Glutamatergic neuron (in vitro differentiated cells): ENCODE results near the gene FOXO1. TPM values are rescaled to one million over a fixed set of nuclear protein-coding genes. Genes with fewer than 3 reads are reported as not detected.

Experiments
- DNase-seq: peaks from one replicate; pipeline ENCODE4 v3.0.0; 2022
- H3K27ac Mint-ChIP-seq: one replicate; pipeline ENCODE4 v1.8.0; 2020; ENCODE audit warnings: mild to moderate bottlenecking, mixed read lengths, inconsistent platforms; ENCODE audit not compliant: unreplicated experiment
- H3K27me3 Mint-ChIP-seq: one replicate; pipeline ENCODE4 v1.8.0; 2020; ENCODE audit warnings: mild to moderate bottlenecking, moderate library complexity, mixed read lengths, inconsistent platforms; ENCODE audit not compliant: unreplicated experiment
- H3K36me3 Mint-ChIP-seq: one replicate; pipeline ENCODE4 v1.8.0; 2020; ENCODE audit warnings: mild to moderate bottlenecking, mixed read lengths, inconsistent platforms; ENCODE audit not compliant: unreplicated experiment
- H3K4me1 Mint-ChIP-seq: one replicate; pipeline ENCODE4 v1.8.0; 2020; ENCODE audit warnings: mild to moderate bottlenecking, low read depth, mixed read lengths, inconsistent platforms; ENCODE audit not compliant: unreplicated experiment
- H3K4me3 Mint-ChIP-seq: one replicate; pipeline ENCODE4 v1.8.0; 2020; ENCODE audit warnings: mild to moderate bottlenecking, mixed read lengths, inconsistent platforms; ENCODE audit not compliant: unreplicated experiment
- H3K9me3 Mint-ChIP-seq: one replicate; pipeline ENCODE4 v1.8.0; 2020; ENCODE audit warnings: mild to moderate bottlenecking, moderate library complexity, mixed read lengths, inconsistent platforms; ENCODE audit not compliant: unreplicated experiment
- total RNA-seq: library from RNA; stranded (reverse); fragmentation: NEBNext Ultra II Directional; extraction: Animal tissue kit (Norgen Biotek cat#: 25700); gene quantifications from one replicate; pipeline ENCODE4 v1.2.1, GENCODE V29; 2021; ENCODE audit not compliant: unreplicated experiment
- TF ChIP-seq, protein P1 (sequence below): fragments of 200-600 bp; sonication (generic); IDR thresholded peaks from one replicate; pipeline ENCODE4 v1.5.0; 2021; ENCODE audit not compliant: partially characterized antibody, unreplicated experiment

The FOXO1 gene
- total RNA-seq, 1 donor from 2014 or later: 1.4 TPM

DNA sequence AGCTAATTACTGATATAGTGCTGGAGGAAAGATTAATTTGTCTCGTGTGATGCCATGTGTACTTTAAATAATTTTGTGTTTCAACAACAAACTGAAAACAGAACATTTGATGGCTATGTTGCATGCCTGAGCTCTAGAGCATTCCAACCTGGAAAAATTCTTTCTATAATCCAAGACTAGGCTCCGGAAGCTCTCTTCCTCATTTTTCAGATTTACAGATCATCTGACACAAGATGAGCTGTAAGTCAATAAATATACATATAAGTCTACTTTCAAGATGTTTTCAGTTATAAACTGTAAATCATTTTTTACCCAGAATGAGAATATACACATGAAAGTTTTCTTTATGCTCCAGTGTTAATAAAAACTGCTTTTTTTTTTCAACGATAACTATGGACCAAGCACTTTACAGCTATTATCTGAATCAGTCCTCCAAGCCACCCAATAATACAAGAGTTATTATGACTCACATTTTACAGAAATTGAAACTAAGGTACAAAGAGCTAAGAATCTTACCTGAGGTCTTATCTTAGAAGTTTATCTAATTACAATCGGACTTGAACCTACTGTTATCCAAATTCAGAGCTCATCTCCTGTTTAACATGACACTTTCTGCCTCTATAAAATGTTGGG, 6.4 kb upstream of the FOXO1 start:
- DNase-seq: no peak

DNA sequence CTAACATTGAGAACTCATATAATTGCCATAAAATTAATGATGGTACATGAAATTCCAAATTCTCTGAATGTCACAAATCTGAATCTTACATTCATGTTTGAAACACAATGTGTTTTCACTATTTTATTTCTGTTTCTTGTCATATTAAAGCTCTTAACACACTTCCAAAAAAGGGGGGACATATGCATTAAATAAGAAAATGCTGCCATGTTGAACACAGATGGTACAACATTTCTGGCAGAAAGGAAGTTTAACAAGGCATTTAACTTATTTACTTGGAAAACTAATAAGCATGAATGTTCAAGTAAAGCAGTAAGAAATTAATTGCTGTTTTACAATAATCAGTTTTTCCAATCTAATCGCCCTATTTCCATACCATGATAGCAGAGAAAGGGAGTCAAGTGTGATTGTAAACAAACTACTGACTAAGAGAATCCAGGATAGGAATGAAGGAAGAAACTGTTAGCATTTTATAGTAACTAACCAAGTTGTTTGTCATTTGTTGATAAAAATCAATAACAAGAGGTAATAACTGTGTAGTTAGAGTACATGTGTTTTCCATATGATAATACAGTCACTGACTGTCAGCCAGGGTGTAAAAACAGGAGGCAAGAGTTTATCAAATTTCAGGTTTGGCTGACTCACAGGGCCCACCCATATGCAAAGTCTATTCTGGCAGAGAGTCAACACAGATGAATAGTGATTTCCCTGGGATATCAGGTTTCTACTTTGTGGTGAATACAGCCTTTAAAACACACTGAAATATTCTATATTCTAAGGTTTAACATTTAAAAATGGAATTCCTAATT, 5.7 kb upstream of the FOXO1 start:
- no peak for DNase-seq
- Mint-ChIP-seq H3K9me3 (no peaks in the 10 kb centered on the region), H3K27ac (no peak overlapping the region), H3K36me3 (no peaks in the 10 kb centered on the region), H3K4me3 (no peak overlapping the region), H3K27me3 (peaks cover 5% of the 10 kb centered on the region), H3K4me1 (peaks cover 7% of the 10 kb centered on the region)
- TF ChIP-seq, protein P1, sequence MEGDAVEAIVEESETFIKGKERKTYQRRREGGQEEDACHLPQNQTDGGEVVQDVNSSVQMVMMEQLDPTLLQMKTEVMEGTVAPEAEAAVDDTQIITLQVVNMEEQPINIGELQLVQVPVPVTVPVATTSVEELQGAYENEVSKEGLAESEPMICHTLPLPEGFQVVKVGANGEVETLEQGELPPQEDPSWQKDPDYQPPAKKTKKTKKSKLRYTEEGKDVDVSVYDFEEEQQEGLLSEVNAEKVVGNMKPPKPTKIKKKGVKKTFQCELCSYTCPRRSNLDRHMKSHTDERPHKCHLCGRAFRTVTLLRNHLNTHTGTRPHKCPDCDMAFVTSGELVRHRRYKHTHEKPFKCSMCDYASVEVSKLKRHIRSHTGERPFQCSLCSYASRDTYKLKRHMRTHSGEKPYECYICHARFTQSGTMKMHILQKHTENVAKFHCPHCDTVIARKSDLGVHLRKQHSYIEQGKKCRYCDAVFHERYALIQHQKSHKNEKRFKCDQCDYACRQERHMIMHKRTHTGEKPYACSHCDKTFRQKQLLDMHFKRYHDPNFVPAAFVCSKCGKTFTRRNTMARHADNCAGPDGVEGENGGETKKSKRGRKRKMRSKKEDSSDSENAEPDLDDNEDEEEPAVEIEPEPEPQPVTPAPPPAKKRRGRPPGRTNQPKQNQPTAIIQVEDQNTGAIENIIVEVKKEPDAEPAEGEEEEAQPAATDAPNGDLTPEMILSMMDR: no peak

More for the DNA sequence above, 6.4 kb upstream of the FOXO1 start:
- Mint-ChIP-seq H3K27ac (no peak overlapping the region), H3K9me3 (no peaks in the 10 kb centered on the region), H3K36me3 (no peaks in the 10 kb centered on the region), H3K27me3 (peaks cover 3% of the 10 kb centered on the region), H3K4me1 (peaks cover 4% of the 10 kb centered on the region), H3K4me3 (no peak overlapping the region)
- TF ChIP-seq, protein P1: no peak

DNA sequence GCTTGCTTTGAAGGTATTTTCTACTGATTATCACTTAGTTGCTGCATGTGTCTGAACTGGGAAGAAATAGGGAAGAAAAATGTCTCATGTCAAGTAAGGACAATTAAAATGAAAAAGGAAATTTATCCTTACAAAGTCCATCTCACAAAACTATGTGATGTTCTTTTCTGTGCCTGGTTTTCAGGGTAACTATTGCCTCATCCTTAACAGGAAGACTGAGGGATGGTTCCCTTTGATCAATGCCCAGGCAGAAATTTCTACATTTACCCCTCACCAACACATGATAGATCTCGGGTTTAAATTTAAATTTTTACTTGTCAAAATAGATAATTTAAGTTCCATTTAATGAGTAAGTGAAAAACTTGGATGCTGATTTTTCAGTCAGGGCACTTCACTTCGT, 3.9 kb upstream of the FOXO1 start:
- H3K36me3 Mint-ChIP-seq: no peaks in the 10 kb centered on the region
- H3K27ac Mint-ChIP-seq: no peak overlapping the region
- TF ChIP-seq, protein P1: no peak
- DNase-seq: no peak
- H3K4me1 Mint-ChIP-seq: peaks cover 7% of the 10 kb centered on the region
- H3K27me3 Mint-ChIP-seq: peaks cover 7% of the 10 kb centered on the region
- no peak overlapping the region for H3K4me3 Mint-ChIP-seq
- no peaks in the 10 kb centered on the region for H3K9me3 Mint-ChIP-seq

DNA sequence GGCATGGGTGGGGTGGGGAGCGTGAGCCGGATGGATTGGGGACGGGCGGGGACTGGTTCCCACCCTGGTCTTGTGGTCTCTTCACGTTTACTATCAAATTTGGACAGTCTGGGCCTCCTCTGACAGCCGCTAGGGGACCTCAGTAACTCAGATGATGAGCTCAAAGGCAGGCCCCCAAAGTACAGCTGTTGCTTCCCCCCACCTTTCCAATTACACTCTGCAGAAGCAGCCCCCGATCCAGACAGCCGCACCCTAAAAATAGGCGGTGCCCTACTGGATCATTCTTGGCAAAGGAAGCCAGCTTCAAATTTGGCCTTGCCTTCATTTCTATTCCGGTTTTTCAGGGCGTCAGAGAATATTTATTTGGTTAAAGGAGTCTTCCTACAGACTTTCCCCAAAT, 1.9 kb upstream of the FOXO1 start:
- Mint-ChIP-seq H3K27ac (no peak overlapping the region), H3K27me3 (peaks cover 10% of the 10 kb centered on the region), H3K4me1 (peaks cover 7% of the 10 kb centered on the region), H3K9me3 (peaks cover 4% of the 10 kb centered on the region), H3K36me3 (no peaks in the 10 kb centered on the region), H3K4me3 (peak overlapping the region; percentile 79)
- DNase-seq: peak; percentile 28
- TF ChIP-seq, protein P1: peak; percentile 50

DNA sequence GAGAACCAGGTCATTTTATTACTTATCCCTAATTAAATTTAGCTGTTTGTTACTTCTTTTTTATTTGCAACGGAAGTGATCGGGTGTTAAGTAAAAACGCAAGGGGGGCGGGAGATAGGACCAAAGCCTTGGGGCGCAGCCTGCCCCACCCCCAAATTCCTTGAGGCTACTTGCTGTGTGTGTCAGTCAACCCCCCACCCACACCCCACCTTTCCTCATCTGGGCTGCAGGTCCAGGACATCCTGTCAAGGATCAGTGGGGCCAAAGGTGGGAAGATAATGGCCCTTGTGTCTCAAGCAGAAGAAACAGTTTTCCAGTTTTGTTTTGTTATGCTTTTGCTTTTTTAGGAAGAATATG, 1.2 kb upstream of the FOXO1 start:
- peak overlapping the region; percentile 79 for H3K4me3 Mint-ChIP-seq
- peaks cover 11% of the 10 kb centered on the region for H3K27me3 Mint-ChIP-seq
- DNase-seq: no peak
- H3K9me3 Mint-ChIP-seq: peaks cover 4% of the 10 kb centered on the region
- TF ChIP-seq, protein P1: no peak
- H3K4me1 Mint-ChIP-seq: peaks cover 6% of the 10 kb centered on the region
- no peak overlapping the region for H3K27ac Mint-ChIP-seq
- H3K36me3 Mint-ChIP-seq: no peaks in the 10 kb centered on the region
